SU-DHL-6 (cell line): Measurements from ENCODE around the gene VIPR2.

Experiments used
- EZH2phosphoT487 ChIP-seq: fragments of 200-600 bp; sonication (generic), shearing (Covaris generic); conservative IDR thresholded peaks from 2 replicates; pipeline ENCODE4 v1.6.1; 2018; ENCODE audit warnings: mild to moderate bottlenecking, antibody characterized with exemption, low read length, moderate library complexity, mixed read lengths
- TF ChIP-seq, protein P1 (sequence below): fragments of 200-600 bp; sonication (generic); IDR thresholded peaks from one replicate; pipeline ENCODE4 v1.5.1; 2017; ENCODE audit warnings: antibody characterized with exemption, mild to moderate bottlenecking, low read length, moderate library complexity; ENCODE audit not compliant: insufficient read depth, poor library complexity, severe bottlenecking

DNA sequence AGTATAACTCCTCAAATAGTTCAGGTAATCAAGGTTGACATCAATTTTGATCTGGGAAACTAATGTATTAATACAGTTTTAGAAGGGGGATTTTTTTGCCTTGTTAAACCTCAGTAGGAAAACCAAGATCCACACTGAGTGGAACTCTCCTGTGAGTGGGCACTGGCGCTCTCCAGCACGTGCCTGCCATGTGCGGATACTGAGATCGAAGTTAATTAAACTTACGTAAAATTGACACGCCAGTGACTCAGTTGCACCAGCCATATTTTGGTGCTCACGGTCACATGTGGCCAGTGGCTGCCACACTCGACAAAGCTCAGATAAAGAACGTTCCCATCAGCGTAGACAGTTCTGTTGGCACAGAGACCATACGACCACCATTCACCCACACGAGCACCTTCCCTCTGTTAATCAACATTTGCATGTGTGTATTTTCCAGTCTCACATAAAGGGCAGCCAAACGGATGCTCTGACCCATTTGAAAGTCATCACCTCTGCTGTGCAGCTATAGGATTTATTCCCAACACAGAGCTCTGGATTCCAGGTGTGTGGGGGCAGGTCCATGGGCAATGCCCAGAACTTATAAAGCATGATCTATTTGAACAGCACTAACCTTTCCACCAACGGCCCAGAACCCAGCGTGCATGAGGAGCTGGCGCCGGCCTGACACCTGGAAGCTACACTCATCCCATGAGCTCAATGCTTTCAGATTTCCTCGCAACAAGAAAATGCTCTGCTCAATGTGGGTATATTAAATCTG is 77.7 kb downstream of the VIPR2 start:
- TF ChIP-seq, protein P1, sequence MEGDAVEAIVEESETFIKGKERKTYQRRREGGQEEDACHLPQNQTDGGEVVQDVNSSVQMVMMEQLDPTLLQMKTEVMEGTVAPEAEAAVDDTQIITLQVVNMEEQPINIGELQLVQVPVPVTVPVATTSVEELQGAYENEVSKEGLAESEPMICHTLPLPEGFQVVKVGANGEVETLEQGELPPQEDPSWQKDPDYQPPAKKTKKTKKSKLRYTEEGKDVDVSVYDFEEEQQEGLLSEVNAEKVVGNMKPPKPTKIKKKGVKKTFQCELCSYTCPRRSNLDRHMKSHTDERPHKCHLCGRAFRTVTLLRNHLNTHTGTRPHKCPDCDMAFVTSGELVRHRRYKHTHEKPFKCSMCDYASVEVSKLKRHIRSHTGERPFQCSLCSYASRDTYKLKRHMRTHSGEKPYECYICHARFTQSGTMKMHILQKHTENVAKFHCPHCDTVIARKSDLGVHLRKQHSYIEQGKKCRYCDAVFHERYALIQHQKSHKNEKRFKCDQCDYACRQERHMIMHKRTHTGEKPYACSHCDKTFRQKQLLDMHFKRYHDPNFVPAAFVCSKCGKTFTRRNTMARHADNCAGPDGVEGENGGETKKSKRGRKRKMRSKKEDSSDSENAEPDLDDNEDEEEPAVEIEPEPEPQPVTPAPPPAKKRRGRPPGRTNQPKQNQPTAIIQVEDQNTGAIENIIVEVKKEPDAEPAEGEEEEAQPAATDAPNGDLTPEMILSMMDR = no peak
- no peak for TF ChIP-seq EZH2phosphoT487
